NCI-H510A treated with DMSO at 0.1 percent for 48 hours (cell line): ENCODE data around the gene ANXA6.

Experiments used
- DNase-seq: peaks from one replicate; lab custom pipeline; 2025; lab: John Stamatoyannopoulos, UW

ANXA6 gene

DNA sequence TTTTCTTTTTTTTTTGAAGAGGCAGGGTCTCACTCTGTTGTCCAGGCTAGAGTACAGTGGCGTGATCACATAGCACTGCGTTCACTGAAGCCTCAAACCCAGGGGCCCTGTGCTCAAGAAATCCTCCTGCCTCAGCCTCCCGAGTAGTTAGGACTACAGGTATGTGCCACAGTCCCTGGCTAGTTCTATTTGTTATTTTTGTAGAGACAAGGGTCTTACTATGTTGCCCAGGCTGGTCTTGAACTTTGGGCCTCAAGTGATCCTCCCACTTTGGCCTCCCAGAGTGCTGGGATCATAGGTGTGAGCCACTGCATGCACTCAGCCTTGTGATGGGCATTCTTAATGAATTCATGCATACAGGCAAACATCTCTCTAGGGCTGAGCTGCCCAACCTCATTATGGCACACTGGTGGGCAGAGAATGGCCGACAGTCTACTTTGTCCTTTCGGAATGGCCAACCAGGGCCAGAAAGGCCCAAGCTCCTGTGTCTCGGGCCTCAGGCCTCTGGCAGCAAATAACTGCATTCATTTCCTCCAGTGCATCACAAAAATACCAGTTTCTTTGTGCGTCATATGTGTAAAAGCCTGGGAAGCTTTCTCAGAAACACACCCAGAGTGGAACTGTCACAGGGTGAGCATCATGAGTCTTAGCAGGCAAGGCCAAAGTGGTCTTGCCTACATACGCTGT, 27.2 kb downstream of the ANXA6 start:
- DNase-seq, result no peak

DNA sequence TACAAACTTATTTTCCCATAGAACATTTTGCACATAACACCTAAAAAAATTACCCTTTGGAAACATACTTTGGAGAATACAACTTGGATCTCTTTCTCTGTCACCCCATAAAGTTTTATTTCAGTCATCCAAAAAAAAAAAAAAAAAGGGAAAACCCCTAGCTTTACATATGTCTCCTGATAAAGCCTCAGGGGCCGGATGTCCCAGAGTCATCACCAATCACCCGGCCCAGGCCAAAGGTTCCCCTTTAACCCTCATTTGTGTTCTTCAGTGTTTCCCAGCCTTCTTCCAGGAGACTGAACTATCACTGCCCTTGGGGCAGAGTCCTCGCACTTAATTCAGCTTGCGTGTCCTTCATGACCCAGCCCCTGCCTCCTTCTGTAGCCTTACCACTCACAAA, 28.8 kb downstream of the ANXA6 start:
- DNase-seq, result no peak

DNA sequence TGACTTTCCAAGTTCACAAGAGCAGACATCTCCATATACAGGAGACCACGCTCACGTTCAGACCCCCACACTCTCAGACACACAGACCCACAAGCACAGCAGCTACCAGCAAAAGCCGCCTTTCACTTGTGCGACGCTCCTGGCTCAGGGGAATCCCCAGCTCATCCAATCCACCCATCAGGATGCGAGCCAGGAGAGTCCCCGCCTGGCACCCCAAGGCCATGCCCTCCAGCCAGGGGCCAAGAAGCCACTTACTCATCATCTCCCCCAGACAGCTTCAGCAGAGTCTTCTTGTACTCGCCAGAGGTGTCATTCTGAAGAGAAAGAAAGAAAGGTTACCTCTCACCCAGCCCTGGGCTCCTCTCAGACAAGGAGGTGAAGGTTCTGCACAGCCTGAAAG, 29.7 kb downstream of the ANXA6 start:
- no peak for DNase-seq

DNA sequence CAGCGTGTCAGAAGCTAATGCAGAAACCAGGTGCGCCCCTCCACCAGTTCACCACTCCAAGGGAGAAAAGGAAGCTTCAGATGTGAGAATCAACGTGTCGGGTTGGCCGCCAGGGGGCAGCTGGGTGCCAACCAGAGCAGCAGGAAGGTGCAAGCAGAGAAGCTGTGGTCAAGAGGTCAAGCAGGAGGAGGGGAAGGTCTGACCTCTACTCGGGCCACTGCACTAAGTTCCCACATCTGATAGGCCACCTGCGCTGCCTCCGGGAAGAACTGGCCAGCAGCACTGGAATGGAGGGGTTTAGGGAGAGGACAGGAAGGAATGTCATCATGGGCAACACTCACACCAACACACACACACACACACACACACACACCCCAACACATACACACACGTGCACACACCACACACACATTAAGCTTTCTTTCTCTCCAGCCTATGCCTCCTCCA, 31.4 kb downstream of the ANXA6 start:
- peak; percentile 36 for DNase-seq

DNA sequence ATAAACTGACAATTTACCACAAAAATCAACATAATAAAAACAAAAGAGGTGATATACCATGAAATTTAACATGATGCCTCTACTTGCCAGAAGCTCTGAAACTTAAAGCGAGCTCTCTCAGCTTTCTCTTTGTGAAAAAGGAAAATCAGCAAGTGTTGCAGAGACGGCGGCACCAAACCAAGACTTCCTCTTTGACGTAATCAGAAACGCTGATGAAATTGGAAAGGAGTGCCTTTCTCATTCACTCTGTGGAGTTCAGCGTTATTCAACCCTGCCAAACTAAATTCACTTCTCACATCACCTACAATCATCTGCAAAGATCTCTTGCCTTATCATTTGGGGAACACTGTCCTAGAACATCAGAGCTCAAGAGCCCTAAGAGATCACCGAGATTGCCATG, 32.2 kb downstream of the ANXA6 start:
- DNase-seq, result no peak

DNA sequence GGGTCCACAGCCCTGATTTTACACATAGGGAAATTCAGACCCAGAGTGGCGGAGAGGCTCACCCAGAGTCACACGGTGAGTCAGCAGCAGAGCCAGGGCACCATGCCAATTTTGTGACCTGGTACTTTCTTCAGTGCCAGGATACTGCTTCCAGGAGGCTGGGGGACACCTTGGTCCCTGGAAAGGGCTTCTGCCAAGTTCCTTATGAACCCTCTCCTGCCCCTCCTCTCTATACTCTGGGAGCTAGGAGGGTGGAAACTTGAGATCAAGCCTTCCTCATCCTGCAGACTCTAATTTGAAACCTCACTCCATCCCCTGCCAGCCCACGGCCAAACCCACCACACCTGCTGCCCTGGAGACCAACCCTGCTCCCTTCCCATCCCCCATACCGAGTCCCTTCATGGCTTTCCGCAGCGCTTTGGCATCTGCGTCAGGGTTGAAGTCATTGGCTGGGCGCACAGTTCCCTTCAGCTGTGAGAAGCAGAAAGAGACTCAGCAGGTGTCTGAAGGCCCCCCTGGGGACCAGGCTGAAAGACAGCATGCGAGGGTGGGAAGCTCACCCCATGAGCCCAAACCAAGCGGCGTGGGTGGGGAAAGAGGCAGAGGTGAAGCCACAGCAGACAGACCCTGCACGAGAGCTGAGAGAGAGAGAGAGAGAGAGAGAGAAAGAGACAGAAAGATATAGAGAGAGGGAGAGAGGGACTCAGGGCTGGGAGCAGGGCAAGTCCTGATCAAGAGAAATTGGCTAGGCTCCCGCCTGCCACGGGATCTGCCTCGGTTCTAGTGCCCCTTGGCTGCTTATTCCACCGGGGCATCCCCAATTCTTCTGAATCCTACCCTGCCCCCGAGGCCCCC, 33.5 kb downstream of the ANXA6 start:
- no peak for DNase-seq

DNA sequence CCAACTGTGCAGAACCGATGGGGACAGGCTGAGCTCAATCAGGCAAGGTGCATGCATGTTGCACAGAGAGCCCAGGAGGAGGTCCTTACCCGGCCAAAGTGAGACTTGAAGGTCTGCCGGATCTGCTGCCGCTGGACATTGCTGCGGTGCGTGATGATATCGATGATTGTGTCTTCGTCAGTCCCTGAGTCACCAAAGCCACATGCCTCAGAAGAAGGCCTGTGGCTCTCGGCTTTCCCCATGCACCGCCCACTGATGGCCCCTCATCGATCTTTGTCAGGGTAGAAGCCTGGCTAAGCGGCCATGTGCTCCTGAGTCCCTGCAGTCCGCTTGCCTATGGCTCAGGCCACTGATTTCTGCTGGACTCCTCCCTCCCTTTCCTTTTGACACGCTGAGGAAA, 34.8 kb downstream of the ANXA6 start:
- no peak for DNase-seq

DNA sequence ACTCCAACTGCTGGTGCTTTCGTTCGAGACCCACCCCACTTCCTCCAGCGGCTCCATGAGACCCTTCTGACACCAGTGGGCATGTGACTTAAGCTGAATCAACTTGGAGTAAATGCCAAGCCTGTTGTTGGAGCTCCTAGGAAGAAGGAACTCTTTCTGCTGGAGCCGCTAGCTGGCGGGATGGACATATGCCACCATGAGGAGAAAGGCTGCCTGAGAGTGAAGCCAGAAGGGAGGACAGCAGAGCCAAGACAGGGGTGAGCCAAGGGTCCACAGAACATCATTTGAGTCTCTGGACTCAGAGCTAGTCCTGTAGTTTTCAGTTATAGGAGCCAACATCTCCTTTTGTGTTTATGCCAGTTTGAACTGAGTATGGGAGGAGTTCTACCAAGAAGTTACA, 35.9 kb downstream of the ANXA6 start:
- DNase-seq, result no peak

DNA sequence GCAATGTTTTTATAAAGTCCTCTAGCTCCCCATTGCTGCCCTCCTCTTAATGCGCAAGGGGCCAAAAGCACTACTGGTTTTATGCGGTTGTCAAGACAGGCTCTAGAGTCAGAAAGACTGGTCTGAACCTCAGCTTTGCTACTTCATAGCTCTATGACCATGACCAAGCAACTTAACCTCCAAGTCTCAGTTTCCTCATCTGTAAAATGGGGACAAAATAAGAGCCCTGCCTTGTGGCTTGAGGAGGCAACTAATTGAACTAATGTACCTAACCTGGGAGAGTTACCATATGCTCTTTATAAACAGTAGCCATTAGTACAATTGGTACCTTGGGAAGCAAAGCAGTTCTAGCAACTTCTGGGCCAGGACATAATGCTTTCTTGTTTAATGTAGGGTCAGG, 36.5 kb downstream of the ANXA6 start:
- DNase-seq, result no peak

DNA sequence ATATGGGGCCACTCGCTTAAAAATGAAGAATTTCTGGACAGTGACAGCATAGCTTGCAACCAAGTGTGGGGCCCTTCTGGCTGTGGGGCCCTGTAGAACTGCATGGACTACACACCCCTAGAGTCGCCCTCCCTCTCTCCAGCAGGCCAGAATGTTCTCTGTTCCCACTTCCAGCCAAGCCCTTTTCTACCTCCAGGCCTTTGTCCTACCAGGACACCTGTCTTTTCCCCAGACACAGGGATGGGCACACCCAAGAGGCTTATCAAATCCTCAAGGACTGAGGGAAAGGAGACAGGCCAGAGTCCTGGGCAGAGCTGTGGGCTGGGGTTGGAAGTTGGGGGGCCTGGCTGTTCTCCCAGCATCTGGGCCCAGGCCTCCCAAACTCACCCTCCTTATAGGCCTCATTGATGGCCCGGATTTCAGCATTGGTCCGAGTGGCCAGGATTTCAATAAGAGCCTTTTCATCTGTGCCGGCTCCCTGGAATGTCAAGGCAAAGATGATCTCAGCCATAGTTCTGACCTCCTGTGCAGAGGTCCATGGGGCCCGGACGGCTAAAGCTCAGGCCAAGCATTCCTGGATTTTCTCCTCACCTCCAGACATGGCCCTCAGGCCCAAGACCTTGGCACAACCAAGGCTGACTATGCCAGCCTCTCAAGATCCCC, 38.5 kb downstream of the ANXA6 start:
- DNase-seq, result no peak

DNA sequence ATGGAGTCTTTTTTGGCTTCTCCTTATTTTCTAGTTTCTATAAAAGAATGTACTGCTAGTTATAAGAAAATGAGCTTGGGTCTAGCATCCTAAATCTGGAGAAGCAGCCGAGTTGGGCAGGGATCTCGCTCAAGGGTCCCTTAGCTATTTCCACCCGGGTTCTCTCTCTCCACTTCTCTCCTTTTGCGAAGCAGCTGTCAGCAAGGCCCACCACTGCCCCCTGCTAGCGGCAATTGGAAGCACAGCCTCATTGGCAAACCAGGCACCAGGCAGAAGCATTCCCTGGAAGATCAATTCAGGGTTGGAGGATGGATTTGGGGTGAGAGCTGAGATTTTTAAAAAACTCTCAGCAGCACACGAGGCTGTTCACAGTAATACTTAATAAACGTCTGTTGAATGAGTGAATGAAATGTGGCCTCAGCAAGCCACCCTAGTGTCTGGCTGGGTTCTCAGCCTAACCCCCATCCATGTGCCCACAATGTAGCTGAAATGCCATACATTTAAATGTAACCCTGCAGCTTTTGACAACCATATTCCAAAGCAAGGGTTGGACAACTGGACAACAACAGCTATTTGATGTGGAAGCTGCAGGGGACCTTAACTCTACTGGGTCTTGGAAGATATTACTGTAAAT, 42.2 kb downstream of the ANXA6 start:
- DNase-seq, result peak; percentile 18

DNA sequence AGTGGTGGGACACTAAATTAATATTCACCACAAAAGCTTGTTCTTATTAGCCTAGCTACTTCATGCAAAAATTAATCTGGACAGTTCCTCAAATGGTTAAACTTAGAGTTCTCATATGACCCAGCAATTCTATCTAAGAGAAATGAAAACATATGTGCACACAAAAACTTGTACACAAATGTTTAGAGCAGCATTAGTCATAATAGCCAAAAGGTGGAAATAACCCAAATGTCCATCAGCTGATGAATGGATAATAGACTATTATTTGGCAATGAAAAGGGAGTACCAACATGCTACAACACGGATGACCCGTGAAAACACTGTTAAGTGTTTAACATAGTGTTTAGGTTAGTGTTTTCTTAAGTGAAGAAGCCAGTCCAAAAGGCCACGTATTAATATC, 43.9 kb downstream of the ANXA6 start:
- no peak for DNase-seq

DNA sequence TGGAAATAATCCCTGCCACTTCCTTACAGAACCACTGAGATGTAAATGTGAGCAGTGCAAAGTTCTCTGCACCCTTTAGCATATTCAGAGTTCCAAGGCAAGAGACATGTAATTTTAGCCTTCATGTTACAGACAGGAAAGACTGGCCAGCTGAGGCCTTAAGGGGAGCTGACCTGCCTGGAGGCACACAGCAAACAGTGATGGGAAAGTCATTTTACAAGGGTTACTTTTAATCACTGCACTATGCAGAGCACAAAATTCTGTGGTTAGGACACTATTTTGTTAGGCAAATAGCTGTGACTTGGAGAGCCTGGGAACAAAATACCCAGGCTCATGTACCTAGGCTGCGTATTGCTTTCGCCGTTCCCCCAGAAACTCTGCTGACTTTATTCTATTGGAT, 46.6 kb downstream of the ANXA6 start:
- no peak for DNase-seq

DNA sequence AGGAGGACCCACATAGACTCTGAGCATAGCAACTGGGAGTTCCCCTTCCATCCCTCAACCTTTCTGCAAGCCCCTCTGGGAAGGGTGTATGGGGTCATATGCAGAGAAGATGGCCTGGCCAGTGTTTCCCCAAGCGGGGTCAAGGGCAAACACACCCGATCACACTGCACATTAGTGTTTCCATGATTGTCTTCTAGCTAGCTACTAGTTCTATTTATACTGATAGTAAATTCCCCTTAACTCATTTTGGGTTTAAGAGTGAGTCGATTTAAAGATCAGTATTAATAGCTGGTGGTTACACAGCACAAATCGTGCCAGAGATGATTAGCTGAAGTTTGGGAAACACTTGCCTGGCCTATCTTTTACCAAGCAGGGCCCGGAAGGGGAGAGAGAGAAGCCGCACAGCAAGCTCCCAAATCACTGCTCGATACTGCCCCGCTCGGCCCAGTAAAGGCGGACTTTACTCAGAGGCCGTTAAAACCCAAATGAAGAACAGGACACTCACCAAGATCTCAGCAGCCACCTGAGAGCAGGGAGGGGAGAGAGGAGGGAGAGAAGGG, 47.4 kb downstream of the ANXA6 start:
- DNase-seq, result no peak

DNA sequence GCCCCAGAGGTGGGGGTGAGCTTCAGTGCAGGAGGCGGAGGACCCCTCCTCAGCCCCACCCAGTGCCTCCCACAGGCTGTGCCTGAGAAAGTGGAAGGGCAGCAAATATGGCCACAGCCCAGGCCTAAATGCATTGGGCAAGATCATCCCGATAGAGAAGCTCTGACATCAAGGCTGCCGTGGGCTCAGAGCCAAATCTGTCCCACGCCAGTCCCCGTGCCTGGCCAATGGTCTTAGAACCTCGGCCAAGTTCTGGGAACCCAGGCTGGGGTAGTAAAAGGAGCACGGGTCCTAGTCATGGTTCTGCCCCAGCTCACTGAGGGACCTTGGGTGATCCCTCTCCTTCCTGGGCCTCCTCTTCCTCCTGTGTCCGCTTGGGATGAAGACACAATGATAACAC, 49.0 kb downstream of the ANXA6 start:
- no peak for DNase-seq

DNA sequence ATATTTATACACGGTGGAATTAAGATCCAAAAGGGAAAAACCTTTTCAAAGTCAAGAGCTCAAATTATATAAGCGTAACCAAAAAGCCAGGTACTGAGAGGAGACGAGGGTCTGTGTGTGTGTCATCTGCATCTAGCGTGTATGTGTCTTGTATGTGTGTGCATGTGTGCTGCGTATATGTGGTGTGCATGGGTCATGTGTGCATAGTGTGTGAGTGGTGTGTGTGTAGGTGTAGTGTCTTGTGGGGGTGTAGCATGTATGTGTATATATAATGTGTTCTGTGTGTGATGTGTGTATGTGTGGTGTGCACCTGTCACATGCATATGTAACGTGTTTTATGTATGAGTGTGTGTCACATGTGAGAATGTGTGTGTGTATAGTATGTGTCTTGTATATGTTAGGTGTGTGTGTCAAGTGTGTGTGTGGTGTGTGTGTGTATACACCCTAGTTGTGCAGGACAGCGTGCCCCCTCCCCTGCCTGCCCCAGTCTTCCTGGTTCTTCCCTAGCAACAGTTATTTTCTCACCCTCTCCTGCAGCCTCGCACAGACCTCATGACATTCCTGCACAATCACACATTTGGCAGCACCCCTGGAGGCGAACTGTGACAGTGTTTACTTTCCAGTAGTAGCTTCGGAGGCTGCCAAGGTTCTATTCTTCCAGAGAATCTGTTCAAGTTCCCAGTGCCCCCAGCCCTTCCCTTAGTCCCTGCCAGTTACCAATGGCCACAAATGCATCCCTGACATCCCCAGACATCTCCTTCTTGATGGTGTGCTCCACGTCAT, 49.6 kb downstream of the ANXA6 start:
- no peak for DNase-seq

DNA sequence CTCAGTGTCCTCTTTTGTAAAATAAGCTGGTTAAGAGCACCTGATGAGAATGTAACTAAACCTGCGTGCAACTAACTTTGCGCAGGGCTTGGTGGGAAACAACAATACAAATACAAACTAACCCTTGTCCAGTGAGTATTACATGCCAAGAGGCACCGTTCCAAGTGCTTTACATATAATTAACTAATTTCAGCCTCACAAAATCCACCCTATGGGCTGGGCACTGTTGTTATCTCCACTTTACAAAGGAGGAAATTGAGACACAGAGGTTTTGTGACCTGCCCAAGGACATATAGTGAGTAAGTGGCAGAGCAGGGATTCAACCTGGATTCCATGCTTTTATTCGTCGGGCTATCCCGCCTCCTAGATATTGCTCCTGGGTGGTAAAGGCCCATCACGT, 50.5 kb downstream of the ANXA6 start:
- DNase-seq, result no peak

DNA sequence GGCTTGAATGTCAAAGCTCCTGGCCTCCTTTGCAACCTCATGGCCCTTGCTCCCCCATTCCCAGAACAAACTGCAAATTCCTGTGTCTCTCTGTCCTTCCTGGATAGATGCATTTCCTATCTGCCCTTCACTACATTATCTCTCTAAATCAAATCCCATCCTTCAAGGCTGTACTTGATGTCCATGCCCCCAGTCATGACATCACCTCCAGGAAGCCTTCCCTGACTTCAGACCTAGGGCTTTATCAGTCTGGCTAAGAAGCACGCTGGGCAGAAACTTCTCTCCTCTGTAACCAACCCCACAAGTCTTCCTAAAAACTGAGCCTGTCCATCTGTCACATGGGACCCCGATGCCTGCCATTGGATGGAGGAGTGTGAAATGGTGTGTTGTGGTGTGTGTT, 51.1 kb downstream of the ANXA6 start:
- DNase-seq, result no peak

DNA sequence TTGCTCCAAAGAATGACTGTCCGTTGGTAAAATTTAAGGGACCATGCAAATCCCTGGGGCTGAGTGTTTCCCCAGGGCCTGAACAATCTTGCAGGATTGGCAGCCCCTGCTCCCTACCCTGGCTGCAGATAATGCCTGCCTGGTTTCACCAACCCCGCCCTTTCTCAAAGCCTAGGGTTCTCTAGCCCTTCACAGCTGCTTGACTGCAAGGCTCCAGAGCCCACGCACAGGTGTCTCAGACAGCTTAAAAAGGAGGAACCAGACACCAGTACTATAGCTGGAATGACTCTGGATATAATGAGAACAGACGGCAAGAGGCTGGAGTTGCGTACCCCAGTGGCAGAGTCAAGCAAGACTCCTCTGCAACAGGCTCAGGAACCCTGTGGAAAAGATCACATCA, 51.5 kb downstream of the ANXA6 start:
- DNase-seq, result no peak

DNA sequence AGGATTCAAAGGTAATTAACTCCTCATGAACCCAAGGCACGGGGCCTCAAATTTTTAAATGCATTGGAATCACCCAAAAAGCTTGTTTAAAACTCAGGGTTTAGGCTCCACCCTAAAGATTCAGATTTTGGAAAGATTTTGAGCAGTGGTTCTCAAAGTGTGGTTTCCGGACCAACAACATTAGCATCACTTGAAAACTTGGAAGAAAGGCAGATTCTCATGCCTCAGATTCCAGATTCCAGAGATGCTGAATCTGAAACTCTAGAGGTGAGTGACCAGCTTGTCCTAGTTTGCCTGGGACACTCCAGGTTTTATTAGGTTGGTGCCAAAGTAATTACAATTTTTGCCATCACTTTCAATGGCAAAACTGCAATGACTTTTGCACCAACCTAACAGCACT, 52.0 kb downstream of the ANXA6 start:
- DNase-seq, result no peak

DNA sequence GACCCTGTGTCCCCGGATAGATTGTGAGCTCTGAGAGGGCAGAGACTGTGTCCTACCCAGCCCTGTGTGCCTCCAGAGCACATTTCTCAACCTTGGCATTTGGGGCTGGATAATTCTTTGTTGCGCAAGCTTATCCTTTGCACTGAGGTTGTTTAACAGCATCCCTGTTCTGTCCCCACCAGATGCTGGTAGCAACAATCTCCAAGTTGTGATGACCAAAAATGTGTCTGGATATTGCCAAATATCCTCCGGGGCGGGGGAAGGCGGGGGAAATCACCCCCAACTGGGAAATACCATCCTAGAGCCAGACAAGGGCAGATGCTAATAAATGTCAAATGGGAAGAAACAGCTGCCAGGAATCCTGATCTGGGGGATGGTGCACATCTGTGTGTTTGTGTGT, 52.8 kb downstream of the ANXA6 start:
- no peak for DNase-seq

DNA sequence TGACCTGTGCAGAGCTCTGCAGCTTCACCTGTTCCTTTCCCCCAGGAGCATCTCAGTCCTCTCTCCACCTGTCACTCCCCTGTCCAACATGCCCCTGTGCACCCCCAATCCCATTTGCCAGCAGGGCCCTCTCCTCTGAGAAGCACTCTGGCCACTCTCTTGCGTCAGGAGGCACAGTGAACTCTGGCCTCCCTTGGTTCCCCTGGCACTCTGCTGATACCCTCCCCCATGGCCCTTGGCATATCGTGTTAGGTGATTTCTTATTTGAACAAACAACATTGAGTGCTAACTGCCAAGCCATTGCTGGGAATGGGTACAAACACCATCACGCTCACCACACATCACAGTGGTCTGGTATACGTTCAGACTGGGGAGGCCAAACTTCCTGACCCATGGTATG, 55.8 kb downstream of the ANXA6 start:
- DNase-seq, result no peak
